MCF 10A (cell line): Measurements from ENCODE around the gene HEXB. TPM values are rescaled to one million over a fixed set of nuclear protein-coding genes. Genes with fewer than 3 reads are reported as not detected.

Experiments
- BruUV-seq: library from RNA; stranded (reverse); fragments of 400-500 nt; replicated peaks from 2 replicates; lab custom pipeline; 2021; lab: Mats Ljungman, UMichigan
- CTCF ChIA-PET: fragments of 300-600 bp; sonication (Branson Sonifier 250); formaldehyde crosslinking; extraction: SDS; loops from one replicate; lab custom pipeline; 2021; ENCODE audit warnings: antibody characterized with exemption, inconsistent platforms; lab: Yijun Ruan, JAX
- POLR2A ChIA-PET: fragments of 300-600, 350-650 bp; sonication (Branson Sonifier 250); formaldehyde crosslinking; extraction: SDS; loops from one replicate; lab custom pipeline; 2020; ENCODE audit warnings: antibody characterized with exemption, inconsistent platforms; lab: Yijun Ruan, JAX
- DNase-seq: peaks from one replicate; pipeline ENCODE4 v3.0.0-alpha.2; 2018; ENCODE audit not compliant: unreplicated experiment
- H3K27ac Mint-ChIP-seq: one replicate; pipeline ENCODE4 v1.8.0; 2022; ENCODE audit warnings: mild to moderate bottlenecking, low read depth, mixed read lengths; ENCODE audit not compliant: unreplicated experiment
- H3K27me3 Mint-ChIP-seq: one replicate; pipeline ENCODE4 v1.8.0; 2022; ENCODE audit warnings: mixed read lengths; ENCODE audit not compliant: insufficient read depth, unreplicated experiment
- H3K36me3 Mint-ChIP-seq: one replicate; pipeline ENCODE4 v1.8.0; 2022; ENCODE audit warnings: mild to moderate bottlenecking, moderate library complexity, mixed read lengths; ENCODE audit not compliant: insufficient read depth, unreplicated experiment
- H3K4me1 Mint-ChIP-seq: one replicate; pipeline ENCODE4 v1.8.0; 2022; ENCODE audit warnings: mixed read lengths; ENCODE audit not compliant: insufficient read depth, unreplicated experiment
- H3K4me3 Mint-ChIP-seq: one replicate; pipeline ENCODE4 v1.8.0; 2022; ENCODE audit warnings: mild to moderate bottlenecking, moderate library complexity, mixed read lengths; ENCODE audit not compliant: unreplicated experiment
- H3K9me3 Mint-ChIP-seq: one replicate; pipeline ENCODE4 v1.8.0; 2022; ENCODE audit warnings: mixed read lengths; ENCODE audit not compliant: unreplicated experiment
- CTCF ChIP-seq: fragments of 200-600 bp; IDR thresholded peaks from one replicate; pipeline ENCODE4 v1.8.0; 2022; ENCODE audit warnings: antibody characterized with exemption, mild to moderate bottlenecking; ENCODE audit not compliant: unreplicated experiment
- intact Hi-C: fragments of 100-400 bp; cut with micrococcal nuclease; formaldehyde crosslinking; loops from 2 replicates; pipeline ENCODE4 v1.14.1; 2022
- total RNA-seq: library from RNA; stranded (reverse); gene quantifications from 2 replicates; pipeline ENCODE4 v1.2.3, GENCODE V29; 2022

Gene HEXB
- total RNA-seq, 1 experiment from 2014 or later: 82.8 TPM

- POLR2A ChIA-PET: interaction anchor here (0.6 to 0.8 kb wide), 2 partner anchors 20 to 774 kb away, joined by 3 read pairs; partner anchors contain the start of gene HEXB
- Mint-ChIP-seq H3K4me1 (peaks cover 2% of the 10 kb centered on the region), H3K27ac (no peak overlapping the region), H3K36me3 (no peaks in the 10 kb centered on the region), H3K27me3 (no peaks in the 10 kb centered on the region), H3K9me3 (no peaks in the 10 kb centered on the region), H3K4me3 (no peak overlapping the region)
- no peak for TF ChIP-seq CTCF
- DNase-seq: no peak
- CTCF ChIA-PET: no interaction called here
- BruUV-seq: no TSS peak
- intact Hi-C loops: no loop called here
Observed at GRCh38 chr5:74665816-74666215, 19.2 kb upstream of the HEXB start.

DNA sequence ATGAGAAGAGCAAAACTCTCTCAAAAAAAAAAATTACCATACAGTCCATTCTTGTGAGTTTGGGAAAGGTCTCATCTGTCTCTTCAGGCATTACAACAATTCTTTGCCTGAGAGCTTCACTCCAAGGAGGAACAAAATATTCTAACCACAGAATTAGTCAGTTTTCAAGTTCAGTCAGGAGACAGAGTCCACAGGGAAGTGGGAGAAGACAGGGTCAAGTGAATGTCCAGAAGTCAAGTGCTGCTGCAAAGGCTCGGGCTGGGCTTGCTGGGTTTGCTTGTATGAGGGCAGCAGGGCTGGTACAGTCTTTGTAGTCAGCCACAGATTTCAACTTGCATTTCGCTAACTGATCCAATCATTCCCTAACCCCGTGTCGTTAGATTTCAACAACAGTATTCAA, 17.6 kb upstream of the HEXB start:
- intact Hi-C loops: no loop called here
- no peaks in the 10 kb centered on the region for H3K4me1 Mint-ChIP-seq
- TF ChIP-seq CTCF: no peak
- H3K36me3 Mint-ChIP-seq: no peaks in the 10 kb centered on the region
- BruUV-seq: no TSS peak
- no peak overlapping the region for H3K27ac Mint-ChIP-seq
- DNase-seq: no peak
- H3K27me3 Mint-ChIP-seq: no peaks in the 10 kb centered on the region
- H3K9me3 Mint-ChIP-seq: no peaks in the 10 kb centered on the region
- CTCF ChIA-PET: interaction anchor here (0.6 to 0.7 kb wide), 3 partner anchors 106 to 441 kb away, joined by 4 to 6 read pairs (median 5); no protein-coding TSS in a partner anchor
- POLR2A ChIA-PET: no interaction called here
- H3K4me3 Mint-ChIP-seq: no peak overlapping the region

DNA sequence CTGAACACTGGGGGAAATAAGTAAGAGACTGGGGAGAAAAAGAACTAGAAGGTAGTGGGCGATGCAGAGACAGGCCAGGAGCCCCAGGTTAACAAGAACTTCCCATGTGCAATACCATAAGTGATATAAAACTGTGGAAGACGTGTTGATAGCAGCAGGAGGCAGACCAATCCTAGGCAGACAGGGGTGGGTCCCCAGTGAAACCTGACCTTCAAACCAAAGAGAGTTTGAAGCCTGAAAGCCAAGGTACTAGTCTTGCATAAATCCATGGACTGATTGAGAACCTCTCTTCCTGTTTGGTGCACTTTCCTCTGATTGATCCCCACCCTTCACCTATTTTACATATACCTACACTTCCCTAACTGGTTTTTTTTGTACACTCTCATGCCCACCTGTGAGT, 15.2 kb upstream of the HEXB start:
- ChIA-PET POLR2A (no interaction called here), CTCF (interaction anchor here (0.9 kb wide), 1 partner anchor 73 kb away, joined by 7 read pairs; no protein-coding TSS in a partner anchor)
- TF ChIP-seq CTCF: no peak
- Mint-ChIP-seq H3K4me3 (no peak overlapping the region), H3K27ac (no peak overlapping the region), H3K36me3 (no peaks in the 10 kb centered on the region), H3K27me3 (no peaks in the 10 kb centered on the region), H3K9me3 (no peaks in the 10 kb centered on the region), H3K4me1 (peaks cover 13% of the 10 kb centered on the region)
- intact Hi-C loops: loop anchor here (5.0 kb wide), 1 partner anchor 97 kb away; the partner anchor contains the start of genes GFM2 and NSA2
- BruUV-seq: no TSS peak
- no peak for DNase-seq

DNA sequence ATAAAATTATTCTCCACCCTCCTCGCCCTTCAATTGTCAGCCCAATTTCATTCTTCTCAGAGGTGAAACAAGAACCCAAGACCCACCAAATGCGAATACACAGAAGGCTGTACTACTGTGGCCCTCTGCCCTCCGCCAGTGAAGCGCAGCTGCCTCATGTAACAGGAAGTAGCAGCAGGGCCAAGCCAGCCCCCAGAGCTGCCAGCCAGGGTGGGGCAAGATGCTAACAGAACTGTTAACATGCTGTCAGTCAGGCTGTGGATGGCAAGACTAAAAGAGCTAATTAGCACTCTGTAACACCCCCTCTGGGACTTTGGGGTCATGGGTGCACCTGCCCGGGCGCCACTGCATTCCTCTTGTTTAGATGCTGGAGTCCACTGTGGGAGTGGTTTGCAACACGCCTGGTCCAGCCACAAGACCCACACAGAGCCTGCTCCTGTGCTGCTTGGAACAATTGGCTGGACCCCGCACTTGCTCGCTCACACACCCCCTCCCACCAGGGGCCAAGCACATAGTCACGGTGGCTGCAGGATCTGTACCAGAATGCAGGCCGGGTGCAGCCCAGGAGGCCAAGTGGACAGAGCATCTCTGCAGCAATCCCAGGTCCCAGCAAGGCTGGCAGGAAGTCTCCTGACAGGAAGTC, 14.5 kb upstream of the HEXB start:
- Mint-ChIP-seq H3K36me3 (no peaks in the 10 kb centered on the region), H3K4me3 (no peak overlapping the region), H3K27ac (no peak overlapping the region), H3K27me3 (no peaks in the 10 kb centered on the region), H3K4me1 (peaks cover 13% of the 10 kb centered on the region), H3K9me3 (no peaks in the 10 kb centered on the region)
- intact Hi-C loops: loop anchor here (5.0 kb wide), 1 partner anchor 97 kb away; the partner anchor contains the start of genes GFM2 and NSA2
- no peak for TF ChIP-seq CTCF
- no TSS peak for BruUV-seq
- ChIA-PET CTCF (interaction anchor here (0.9 kb wide), 1 partner anchor 72 kb away, joined by 7 read pairs; no protein-coding TSS in a partner anchor), POLR2A (no interaction called here)
- no peak for DNase-seq
